Epidermal melanocyte (primary cell): ENCODE results near the gene VWA8.
A peak's percentile ranks its signal among the peaks of the same experiment; 100 is the strongest.

Source experiments
- DNase-seq: peaks from one replicate; pipeline ENCODE4 v3.0.0; 2011; ENCODE audit warnings: low spot score; ENCODE audit not compliant: insufficient read length

VWA8 gene

GRCh38 chr13:41960637-41961465 lies at the start of gene VWA8:
Gene VWA8 (minus strand): TSS chr13:41961109. CDS start chr13:41961015, 94 bp downstream.
- peak; percentile 60 for DNase-seq

- DNase-seq: no peak
Observed at GRCh38 chr13:42009057-42009456, 48.1 kb upstream of the VWA8 start.

- DNase-seq: no peak
Observed at GRCh38 chr13:42007844-42008243, 46.9 kb upstream of the VWA8 start.

- DNase-seq: no peak
Observed at GRCh38 chr13:42002066-42002465, 41.2 kb upstream of the VWA8 start.

GRCh38 chr13:42001580-42001979 lies 40.7 kb upstream of the VWA8 start:
- DNase-seq: no peak

- DNase-seq: no peak
Observed at GRCh38 chr13:42000846-42001245, 39.9 kb upstream of the VWA8 start.

- no peak for DNase-seq
Observed at GRCh38 chr13:41997396-41997795, 36.5 kb upstream of the VWA8 start.

GRCh38 chr13:41995946-41996345 lies 35.0 kb upstream of the VWA8 start:
- DNase-seq: no peak

- DNase-seq: no peak
Observed at GRCh38 chr13:41995336-41995735, 34.4 kb upstream of the VWA8 start.

GRCh38 chr13:41994696-41995095 lies 33.8 kb upstream of the VWA8 start:
- no peak for DNase-seq

GRCh38 chr13:41991936-41992335 lies 31.0 kb upstream of the VWA8 start:
- no peak for DNase-seq

- DNase-seq: no peak
Observed at GRCh38 chr13:41988244-41988643, 27.3 kb upstream of the VWA8 start.

- no peak for DNase-seq
Observed at GRCh38 chr13:41985788-41986508, 25.0 kb upstream of the VWA8 start.

GRCh38 chr13:41981951-41982715 lies 21.2 kb upstream of the VWA8 start:
- no peak for DNase-seq

GRCh38 chr13:41978007-41978406 lies 17.1 kb upstream of the VWA8 start:
- no peak for DNase-seq

- no peak for DNase-seq
Observed at GRCh38 chr13:41976476-41976875, 15.6 kb upstream of the VWA8 start.

- no peak for DNase-seq
Observed at GRCh38 chr13:41974262-41974900, 13.5 kb upstream of the VWA8 start.

GRCh38 chr13:41973247-41973741 lies 12.4 kb upstream of the VWA8 start:
- DNase-seq: no peak

- no peak for DNase-seq
Observed at GRCh38 chr13:41971848-41972247, 10.9 kb upstream of the VWA8 start.

- DNase-seq: no peak
Observed at GRCh38 chr13:41970918-41971317, 10.0 kb upstream of the VWA8 start.

GRCh38 chr13:41970022-41970421 lies 9.1 kb upstream of the VWA8 start:
- DNase-seq: no peak
